OCI-LY7 (cell line): ENCODE measurements around the gene CCDC12. TPM values are rescaled to one million over a fixed set of nuclear protein-coding genes. Genes with fewer than 3 reads are reported as not detected.

Experiments used
- BruUV-seq: library from RNA; stranded (reverse); fragments of 400-500 nt; replicated peaks from 2 replicates; lab custom pipeline; 2021; lab: Mats Ljungman, UMichigan
- CTCF ChIA-PET: fragments of 300-600 bp; sonication (Branson Sonifier 250); formaldehyde crosslinking; loops from one replicate; lab custom pipeline; 2022; ENCODE audit warnings: antibody characterized with exemption; ENCODE audit not compliant: unreplicated experiment; lab: Charles Lee
- POLR2A ChIA-PET: fragments of 300-600 bp; sonication (Branson Sonifier 250); formaldehyde crosslinking; loops from one replicate; lab custom pipeline; 2022; ENCODE audit warnings: antibody characterized with exemption; lab: Charles Lee
- DNase-seq: peaks from one replicate; pipeline ENCODE4 v3.0.0-alpha.2; 2015; ENCODE audit warnings: low spot score
- H2AFZ ChIP-seq: fragments of 200-600 bp; sonication (generic), shearing (Covaris generic); 2 replicates; pipeline ENCODE4 v1.6.1; 2014; ENCODE audit warnings: mild to moderate bottlenecking, antibody characterized with exemption, low read length, moderate library complexity
- H3K27ac ChIP-seq: fragments of 200-600 bp; sonication (generic); 2 replicates; pipeline ENCODE4 v1.5.1; 2014; ENCODE audit warnings: mixed run types, low read depth, mild to moderate bottlenecking, moderate library complexity, low read length, inconsistent platforms; ENCODE audit not compliant: poor library complexity, severe bottlenecking
- H3K36me3 ChIP-seq: fragments of 200-600 bp; sonication (generic); 2 replicates; pipeline ENCODE4 v1.6.1; 2014; ENCODE audit warnings: mild to moderate bottlenecking, antibody characterized with exemption, low read length, moderate library complexity, mixed read lengths; ENCODE audit not compliant: insufficient read depth
- H3K4me1 ChIP-seq: fragments of 200-600 bp; sonication (generic); 2 replicates; pipeline ENCODE4 v1.5.1; 2014; ENCODE audit warnings: mild to moderate bottlenecking, low read length; ENCODE audit not compliant: insufficient read depth, poor library complexity, severe bottlenecking
- H3K4me2 ChIP-seq: fragments of 200-600 bp; sonication (generic); 2 replicates; pipeline ENCODE4 v1.6.1; 2014; ENCODE audit warnings: mild to moderate bottlenecking, low read length
- H3K4me3 ChIP-seq: fragments of 200-600 bp; sonication (generic); 2 replicates; pipeline ENCODE4 v1.5.1; 2014; ENCODE audit warnings: mild to moderate bottlenecking, low read depth, low read length; ENCODE audit not compliant: poor library complexity, severe bottlenecking
- H3K79me2 ChIP-seq: fragments of 200-600 bp; sonication (generic); 2 replicates; pipeline ENCODE4 v1.6.1; 2016; ENCODE audit warnings: low read depth, mild to moderate bottlenecking, low read length, moderate library complexity, mixed read lengths; ENCODE audit not compliant: insufficient read depth
- H3K9me2 ChIP-seq: fragments of 200-600 bp; sonication (generic); 2 replicates; pipeline ENCODE4 v1.6.1; 2016; ENCODE audit warnings: mild to moderate bottlenecking, low read length, mixed read lengths; ENCODE audit not compliant: insufficient read depth
- H3K9me3 ChIP-seq: fragments of 200-600 bp; sonication (generic); 2 replicates; pipeline ENCODE4 v1.6.1; 2014; ENCODE audit warnings: mild to moderate bottlenecking, mixed run types, low read length, mixed read lengths
- H4K20me1 ChIP-seq: fragments of 200-600 bp; sonication (generic); 2 replicates; pipeline ENCODE4 v1.6.1; 2014; ENCODE audit warnings: mild to moderate bottlenecking, antibody characterized with exemption, low read length, moderate library complexity, mixed read lengths; ENCODE audit not compliant: insufficient read depth
- CTCF ChIP-seq: fragments of 200-600 bp; sonication (generic); conservative IDR thresholded peaks from 2 replicates; pipeline ENCODE4 v1.5.1; 2014; ENCODE audit warnings: mild to moderate bottlenecking, antibody characterized with exemption, low read length, moderate library complexity, mixed read lengths
- EZH2phosphoT487 ChIP-seq: fragments of 200-600 bp; sonication (generic); IDR thresholded peaks from 2 replicates; pipeline ENCODE4 v1.6.1; 2018; ENCODE audit warnings: low read depth, borderline replicate concordance, mild to moderate bottlenecking, mixed run types, antibody characterized with exemption, low read length, moderate library complexity, mixed read lengths
- intact Hi-C: fragments of 100-400 bp; cut with micrococcal nuclease; formaldehyde crosslinking; loops from one replicate; pipeline ENCODE4 v1.10.0; 2022; ENCODE audit not compliant: unreplicated experiment
- total RNA-seq, 2 experiments: library from RNA; depleted of rRNA in 1 of 2; stranded (reverse); fragments of >200 nt in 1 of 2; shearing (Covaris generic) in 1 of 2; gene quantifications; 2 replicates each; pipeline ENCODE4 v1.2.3, GENCODE V29; 2014 to 2022

Gene CCDC12
- total RNA-seq, 2 experiments from 2014 or later = 74.9 to 116 TPM

- BruUV-seq = no TSS peak
- peaks cover 100% of the 10 kb centered on the region for H3K79me2 ChIP-seq
- H3K4me1 ChIP-seq = peaks cover 87% of the 10 kb centered on the region
- no peaks in the 10 kb centered on the region for H3K9me2 ChIP-seq
- no peak overlapping the region for H3K27ac ChIP-seq
- no peak for DNase-seq
- H3K4me3 ChIP-seq = no peak overlapping the region
- peaks cover 76% of the 10 kb centered on the region for H3K36me3 ChIP-seq
- H3K4me2 ChIP-seq = no peak overlapping the region
- intact Hi-C loops = no loop called here
- ChIA-PET CTCF (no interaction called here), POLR2A (interaction anchor here (0.6 to 2.6 kb wide), 4 partner anchors 15 to 424 kb away, joined by 3 to 14 read pairs (median 5); partner anchors contain the start of genes CCDC12 and NBEAL2)
- H3K9me3 ChIP-seq = no peaks in the 10 kb centered on the region
- H2AFZ ChIP-seq = no peak overlapping the region
- TF ChIP-seq CTCF (no peak), EZH2phosphoT487 (no peak)
- peaks cover 69% of the 10 kb centered on the region for H4K20me1 ChIP-seq
These were observed 25.8 kb downstream of the CCDC12 start for GRCh38 chr3:46950650-46951241.

GRCh38 chr3:46950177-46950576 is 26.4 kb downstream of the CCDC12 start:
- Histone ChIP-seq H3K4me2 (no peak overlapping the region), H3K9me2 (no peaks in the 10 kb centered on the region), H2AFZ (no peak overlapping the region), H3K9me3 (no peaks in the 10 kb centered on the region), H3K4me3 (no peak overlapping the region), H4K20me1 (peaks cover 71% of the 10 kb centered on the region), H3K79me2 (peaks cover 100% of the 10 kb centered on the region), H3K27ac (no peak overlapping the region), H3K4me1 (peaks cover 81% of the 10 kb centered on the region), H3K36me3 (peaks cover 76% of the 10 kb centered on the region)
- CTCF ChIA-PET = no interaction called here
- intact Hi-C loops = no loop called here
- TF ChIP-seq EZH2phosphoT487 (no peak), CTCF (no peak)
- no TSS peak for BruUV-seq
- POLR2A ChIA-PET = interaction anchor here (2.6 kb wide), 1 partner anchor 15 kb away, joined by 6 read pairs; no protein-coding TSS in a partner anchor
- no peak for DNase-seq
